HS-5 (cell line): Measurements from ENCODE around the gene M6PR.
"Not testable (repeated sequence)": the region's sequence is repeated elsewhere in the genome, so short reads cannot be mapped to it uniquely, and the experiment has no call there.

Source experiments
- DNase-seq: peaks from one replicate; pipeline ENCODE4 v3.0.0-alpha.2; 2012; ENCODE audit warnings: low read depth

M6PR gene

GRCh38 chr12:8912914-8913313 lies 36.5 kb downstream of the M6PR start:
- no peak for DNase-seq

GRCh38 chr12:8911606-8912268 lies 37.7 kb downstream of the M6PR start:
- no peak for DNase-seq

GRCh38 chr12:8909752-8910151 lies 39.7 kb downstream of the M6PR start:
- DNase-seq = no peak

- no peak for DNase-seq
These were observed 41.9 kb downstream of the M6PR start for GRCh38 chr12:8907513-8907912.

GRCh38 chr12:8906266-8907180 lies 42.9 kb downstream of the M6PR start:
- DNase-seq = no peak

DNA sequence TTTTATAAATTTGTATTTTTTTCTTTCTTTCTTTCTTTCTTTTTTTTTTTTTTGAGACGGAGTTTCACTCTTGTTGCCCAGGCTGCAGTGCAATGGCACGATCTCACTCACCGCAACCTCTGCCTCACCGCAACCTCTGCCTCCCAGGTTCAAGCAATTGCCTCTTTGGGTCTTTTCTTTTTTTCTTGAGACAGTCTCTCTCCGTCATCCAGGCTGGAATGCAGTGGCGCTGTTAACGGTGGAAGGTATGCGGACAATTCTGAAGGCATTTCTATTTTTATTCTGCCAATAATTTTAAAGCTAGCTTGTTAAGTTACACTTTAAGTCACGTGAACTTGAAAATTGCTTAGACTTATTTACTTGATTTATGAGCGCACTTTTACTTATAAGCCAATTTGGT lies 43.9 kb downstream of the M6PR start:
- no peak for DNase-seq

DNA sequence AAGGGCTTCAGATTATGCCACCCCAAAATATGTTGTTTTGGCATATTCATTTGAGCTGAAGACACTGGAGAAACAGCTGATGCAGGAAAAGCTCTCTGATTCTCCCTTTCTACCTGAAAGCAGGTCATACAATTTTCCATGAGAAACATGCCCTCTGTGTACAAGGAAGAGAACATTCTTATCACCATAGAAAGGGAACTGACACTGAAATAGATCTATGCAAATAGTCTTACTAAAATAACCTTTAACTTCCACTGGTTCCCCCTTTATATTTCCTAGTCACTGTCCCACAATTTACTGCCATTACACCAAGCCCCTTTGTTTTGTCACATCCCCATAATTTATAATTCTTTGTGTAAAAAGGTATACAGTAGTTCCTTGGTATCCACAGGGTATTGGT lies 44.8 kb downstream of the M6PR start:
- no peak for DNase-seq

DNA sequence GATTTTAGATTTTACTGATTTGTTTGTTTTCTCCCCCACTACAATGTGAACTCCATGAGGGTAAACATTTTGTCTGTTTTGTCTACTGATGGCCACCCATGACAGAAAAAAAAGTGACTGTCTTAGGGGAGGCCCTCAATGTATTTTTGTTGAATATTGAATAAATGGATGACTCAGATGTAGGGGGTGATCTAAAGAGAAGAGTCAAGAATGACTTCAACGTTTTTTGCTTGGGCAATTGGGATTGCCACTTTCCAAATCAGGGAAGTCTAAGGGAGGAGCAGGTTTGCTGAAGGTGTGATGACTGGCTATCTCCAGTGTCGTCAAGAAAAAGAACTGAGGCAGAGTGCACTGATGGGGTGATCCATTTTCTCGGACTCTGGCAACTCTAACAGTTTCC lies 45.8 kb downstream of the M6PR start:
- no peak for DNase-seq

DNA sequence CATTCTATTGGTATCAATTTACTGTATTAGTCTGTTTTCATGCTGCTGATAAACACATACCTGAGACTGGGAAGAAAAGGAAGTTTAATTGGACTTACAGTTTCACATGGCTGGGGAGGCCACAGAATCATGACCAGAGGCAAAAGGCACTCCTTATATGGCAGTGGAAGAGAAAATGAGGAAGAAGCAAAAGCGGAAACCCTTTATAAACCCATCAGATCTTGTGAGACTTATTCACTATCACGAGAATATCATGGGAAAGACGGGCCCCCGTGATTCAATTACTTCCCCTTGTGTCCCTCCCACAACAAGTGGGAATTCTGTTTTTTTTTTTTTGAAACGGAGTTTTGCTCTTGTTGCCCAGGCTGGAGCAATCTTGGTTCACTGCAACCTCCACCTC lies 46.7 kb downstream of the M6PR start:
- DNase-seq = not testable (repeated sequence)

DNA sequence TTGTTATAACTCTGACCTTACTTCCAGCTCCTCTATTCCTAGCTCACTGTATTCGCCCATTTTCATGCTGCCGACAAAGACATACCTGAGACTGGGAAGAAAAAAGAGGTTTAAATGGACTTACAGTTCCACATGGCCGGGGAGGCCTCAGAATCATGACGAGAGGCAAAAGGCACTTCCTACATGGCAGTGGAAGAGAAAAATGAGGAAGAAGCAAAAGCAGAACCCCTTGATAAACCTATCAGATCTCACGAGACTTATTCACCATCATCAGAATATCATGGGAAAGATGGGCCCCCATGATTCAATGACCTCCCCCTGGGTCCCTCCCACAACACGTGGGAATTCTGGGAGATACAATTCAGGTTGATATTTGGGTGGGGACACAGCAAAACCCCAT lies 49.6 kb downstream of the M6PR start:
- DNase-seq = no peak

GRCh38 chr12:8897081-8897480 lies 52.4 kb downstream of the M6PR start:
- no peak for DNase-seq

GRCh38 chr12:8894986-8895385 lies 54.5 kb downstream of the M6PR start:
- DNase-seq = no peak

GRCh38 chr12:8894378-8894777 lies 55.1 kb downstream of the M6PR start:
- DNase-seq = no peak

DNA sequence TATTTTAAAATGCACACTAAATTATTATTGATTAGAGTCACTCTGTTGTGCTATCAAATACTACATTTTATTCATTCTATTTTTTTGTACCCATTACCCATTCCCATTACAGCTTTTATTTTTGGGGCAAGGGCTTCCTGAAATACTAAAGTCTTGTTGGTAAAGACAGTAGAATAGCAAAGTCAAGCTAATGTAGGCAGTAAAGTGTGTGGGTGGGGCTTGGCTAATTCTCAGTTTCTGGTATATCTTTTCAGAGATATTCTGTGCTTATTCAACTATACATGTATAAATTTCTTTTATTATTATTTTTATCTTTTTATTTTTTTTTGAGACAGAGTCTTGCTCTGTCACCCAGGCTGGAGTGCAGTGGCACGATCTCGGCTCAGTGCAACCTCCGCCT lies 57.5 kb downstream of the M6PR start:
- no peak for DNase-seq
